MM.1S (cell line): ENCODE results near the gene MYMX.

Experiments used
- CTCF ChIP-seq: fragments of 300-600 bp; sonication (generic); IDR thresholded peaks from 2 replicates; pipeline ENCODE4 v1.5.1; 2016; ENCODE audit warnings: antibody characterized with exemption, low read length, mixed read lengths
- EZH2 ChIP-seq: fragments of 300-600 bp; sonication (generic); optimal IDR thresholded peaks from 2 replicates; pipeline ENCODE3; 2017; ENCODE audit warnings: low read depth, mild to moderate bottlenecking, antibody characterized with exemption, low read length, mixed read lengths
- EZH2phosphoT487 ChIP-seq: fragments of 300-600 bp; sonication (generic); IDR thresholded peaks from 2 replicates; pipeline ENCODE4 v1.6.1; 2018; ENCODE audit warnings: antibody characterized with exemption, low read length

- TF ChIP-seq CTCF (no peak), EZH2phosphoT487 (no peak), EZH2 (no peak)
These were observed 50.5 kb downstream of the MYMX start for GRCh38 chr6:44267252-44267651.
